CD14-positive monocyte (primary cell): ENCODE data around the gene TMEM132D. TPM values are rescaled to one million over a fixed set of nuclear protein-coding genes. Genes with fewer than 3 reads are reported as not detected.

Source experiments
- DNase-seq, 3 donors: peaks; one replicate each; pipeline ENCODE4 v3.0.0-alpha.2; 2011 to 2022
- H2AFZ ChIP-seq: 2 replicates; pipeline ENCODE4 v1.6.0; 2012; ENCODE audit warnings: mild to moderate bottlenecking, low read depth, low read length, inconsistent platforms; ENCODE audit not compliant: insufficient read depth, poor library complexity, severe bottlenecking
- H3K27ac ChIP-seq, 2 donors: 1 replicate in 1 of 2; 2 replicates in 1 of 2; pipeline ENCODE4 v1.5.1; 2012 to 2013; ENCODE audit warnings: low read length in 2 of 2, control low read depth in 1 of 2, inconsistent platforms in 1 of 2, low read depth in 1 of 2, mild to moderate bottlenecking in 1 of 2
- H3K27me3 ChIP-seq, 2 donors: one replicate each; pipeline versions ENCODE4 v1.6.0 to v1.6.1; 2011 to 2013; ENCODE audit warnings: low read length in 2 of 2; ENCODE audit not compliant: control insufficient read depth in 2 of 2, insufficient read depth in 2 of 2
- H3K36me3 ChIP-seq, 2 donors: replicated peaks in 1 of 2; 1 replicate in 1 of 2; 2 replicates in 1 of 2; pipeline versions ENCODE4 v1.5.1 to v1.6.1; 2012 to 2013; ENCODE audit warnings: low read length in 2 of 2, control low read depth in 1 of 2, inconsistent platforms in 1 of 2, mild to moderate bottlenecking in 1 of 2; ENCODE audit not compliant: insufficient read depth in 2 of 2, control insufficient read depth in 1 of 2
- H3K4me1 ChIP-seq, 2 donors: 1 replicate in 1 of 2; 2 replicates in 1 of 2; pipeline versions ENCODE4 v1.5.1 to v1.6.1; 2012 to 2013; ENCODE audit warnings: low read length in 2 of 2, control low read depth in 1 of 2, inconsistent platforms in 1 of 2, mild to moderate bottlenecking in 1 of 2, moderate library complexity in 1 of 2; ENCODE audit not compliant: insufficient read depth in 2 of 2, control insufficient read depth in 1 of 2
- H3K4me2 ChIP-seq: replicated peaks from 2 replicates; pipeline ENCODE3; 2012; ENCODE audit warnings: low read length, moderate library complexity, mild to moderate bottlenecking; ENCODE audit not compliant: poor library complexity, severe bottlenecking; ENCODE audit errors: extremely low read depth
- H3K4me3 ChIP-seq, 3 experiments: fragments of 200-600 bp in 1 of 3; sonication (generic) in 1 of 3; replicated peaks in 1 of 3; 1 replicate in 2 of 3; 2 replicates in 1 of 3; pipeline ENCODE4 v1.5.1; 2011 to 2013; ENCODE audit warnings: low read length in 3 of 3, mild to moderate bottlenecking in 3 of 3, control low read depth in 2 of 3, low read depth in 2 of 3, inconsistent platforms in 1 of 3, moderate library complexity in 1 of 3
- H3K79me2 ChIP-seq: 2 replicates; pipeline ENCODE4 v1.6.0; 2012; ENCODE audit warnings: mild to moderate bottlenecking, control low read depth, inconsistent platforms, low read length, moderate library complexity; ENCODE audit not compliant: insufficient read depth
- H3K9ac ChIP-seq: 2 replicates; pipeline ENCODE4 v1.6.0; 2017; ENCODE audit warnings: low read length, mild to moderate bottlenecking; ENCODE audit not compliant: insufficient read depth, poor library complexity, severe bottlenecking
- H3K9me3 ChIP-seq, 2 donors: replicated peaks in 1 of 2; 1 replicate in 1 of 2; 2 replicates in 1 of 2; pipeline versions ENCODE4 v1.5.1 to v1.6.1; 2012 to 2013; ENCODE audit warnings: low read length in 2 of 2, control low read depth in 1 of 2; ENCODE audit not compliant: control insufficient read depth in 1 of 2, insufficient read depth in 1 of 2
- H4K20me1 ChIP-seq: 2 replicates; pipeline ENCODE4 v1.6.0; 2012; ENCODE audit warnings: mild to moderate bottlenecking, low read length, control low read depth, moderate library complexity; ENCODE audit not compliant: insufficient read depth
- H3K27ac Mint-ChIP-seq, 7 donors: one replicate each; pipeline ENCODE4 v1.8.0; 2020; ENCODE audit warnings: mild to moderate bottlenecking in 7 of 7, mixed read lengths in 7 of 7, moderate library complexity in 6 of 7, inconsistent platforms in 2 of 7
- H3K27me3 Mint-ChIP-seq, 3 donors: one replicate each; pipeline ENCODE4 v1.8.0; 2021 to 2022; ENCODE audit warnings: low read depth in 3 of 3, mild to moderate bottlenecking in 3 of 3, mixed read lengths in 3 of 3, moderate library complexity in 3 of 3, inconsistent platforms in 1 of 3
- H3K36me3 Mint-ChIP-seq, 2 donors: one replicate each; pipeline ENCODE4 v1.8.0; 2020; ENCODE audit warnings: mixed read lengths in 2 of 2, inconsistent platforms in 1 of 2, mild to moderate bottlenecking in 1 of 2
- H3K4me1 Mint-ChIP-seq: one replicate; pipeline ENCODE4 v1.8.0; 2020; ENCODE audit warnings: mild to moderate bottlenecking, mixed read lengths
- H3K4me3 Mint-ChIP-seq, 2 donors: one replicate each; pipeline ENCODE4 v1.8.0; 2020; ENCODE audit warnings: mild to moderate bottlenecking in 2 of 2, mixed read lengths in 2 of 2, moderate library complexity in 1 of 2
- H3K9me3 Mint-ChIP-seq, 7 donors: one replicate each; pipeline ENCODE4 v1.8.0; 2020 to 2022; ENCODE audit warnings: mixed read lengths in 7 of 7, mild to moderate bottlenecking in 6 of 7, moderate library complexity in 6 of 7, inconsistent platforms in 2 of 7
- WGBS: methylation state at CpG from one replicate; pipeline ENCODE4 v1.1.5; 2013; ENCODE audit warnings: missing lambda C conversion rate; ENCODE audit not compliant: insufficient coverage; 5-methylcytosine and 5-hydroxymethylcytosine counted together
- intact Hi-C, 2 donors: fragments of 100-400 bp; cut with micrococcal nuclease; formaldehyde crosslinking; loops; one replicate each; pipeline versions ENCODE4 v1.15.0 to v1.15.1; 2023
- polyA plus RNA-seq, 3 donors: library from polyadenylated mRNA; depleted of rRNA in 1 of 3; unstranded in 2 of 3; stranded (reverse) in 1 of 3; fragments of 300-500 nt in 2 of 3; fragments of >200 nt in 1 of 3; fragmentation: Illumina TruSeq in 2 of 3; gene quantifications; 1 replicate in 2 of 3; 2 replicates in 1 of 3; pipeline ENCODE4 v1.2.3, GENCODE V29; 2012 to 2021
- small RNA-seq: library from RNA; depleted of rRNA; stranded (forward); fragments of <200 nt; gene quantifications from one replicate; pipeline ENCODE3, GENCODE V24; 2012; ENCODE audit warnings: low read depth; ENCODE audit not compliant: insufficient read length
- TF ChIP-seq, protein P1 (sequence below): fragments of 200-600 bp; IDR thresholded peaks from one replicate; pipeline ENCODE4 v1.8.0; 2022; ENCODE audit warnings: antibody characterized with exemption, mild to moderate bottlenecking

TMEM132D gene
- polyA plus RNA-seq, 3 donors, result 0.04 TPM; not detected in 2

DNA sequence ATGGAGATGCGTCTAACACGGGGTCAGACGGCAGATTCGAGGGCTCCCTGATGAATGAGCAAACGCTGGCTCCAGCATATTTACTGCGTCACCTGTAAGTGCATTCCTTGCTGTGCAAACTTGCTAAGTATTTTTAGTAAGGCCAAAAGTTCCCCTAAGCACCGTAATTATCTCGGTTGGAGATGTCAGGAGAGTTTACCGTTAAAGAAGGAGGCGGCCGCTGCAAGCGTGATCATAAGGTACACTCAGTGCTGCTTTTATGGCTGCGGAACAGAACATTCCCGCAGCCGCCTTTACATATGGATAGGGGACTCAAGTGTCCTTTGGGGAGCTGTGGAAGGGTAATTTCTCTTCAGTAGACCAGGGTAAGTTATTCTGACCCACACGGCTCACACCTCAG lies 875.0 kb downstream of the TMEM132D start:
- WGBS, result 84% methylated on average over 13 of the region's 16 CpGs
- H3K79me2 ChIP-seq, result no peaks in the 10 kb centered on the region
- intact Hi-C loops, result no loop called here

DNA sequence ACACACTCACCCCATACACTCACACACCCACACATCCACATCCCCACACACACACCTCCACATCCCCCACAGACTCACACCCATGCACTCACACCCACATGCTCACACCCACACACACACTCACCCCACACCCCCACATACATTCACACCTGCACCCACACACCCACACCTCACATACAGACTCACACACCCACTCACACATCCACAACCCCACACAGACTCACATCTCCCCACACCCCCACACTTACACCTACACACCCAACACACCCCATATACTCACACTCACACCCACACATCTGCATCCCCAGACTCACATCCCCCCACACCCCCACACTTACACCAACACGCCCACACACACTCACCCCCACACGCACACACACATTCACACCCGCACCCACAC lies 878.8 kb downstream of the TMEM132D start:
- Histone ChIP-seq H3K27me3 (no peaks in the 10 kb centered on the region), H4K20me1 (no peaks in the 10 kb centered on the region), H3K9ac (no peak overlapping the region), H3K27ac (no peak overlapping the region), H3K4me2 (no peak overlapping the region), H3K79me2 (no peaks in the 10 kb centered on the region), H3K4me1 (no peaks in the 10 kb centered on the region), H3K36me3 (no peaks in the 10 kb centered on the region), H3K4me3 (no peak overlapping the region), H2AFZ (no peak overlapping the region), H3K9me3 (peaks cover 6 to 12% of the 10 kb centered on the region in 2 donors)
- H3K27ac Mint-ChIP-seq, result no peak overlapping the region
- WGBS, result 100% methylated on average over 3 of the region's 3 CpGs
- no peak overlapping the region for H3K4me3 Mint-ChIP-seq
- H3K9me3 Mint-ChIP-seq, result peaks cover 0 to 11% (median 6%) of the 10 kb centered on the region in 7 donors
- DNase-seq, result no peak
- intact Hi-C loops, result no loop called here
- H3K36me3 Mint-ChIP-seq, result no peaks in the 10 kb centered on the region
- H3K4me1 Mint-ChIP-seq, result no peaks in the 10 kb centered on the region
- H3K27me3 Mint-ChIP-seq, result peaks cover 0 to 3% (median 0%) of the 10 kb centered on the region in 3 donors
- TF ChIP-seq, protein P1, sequence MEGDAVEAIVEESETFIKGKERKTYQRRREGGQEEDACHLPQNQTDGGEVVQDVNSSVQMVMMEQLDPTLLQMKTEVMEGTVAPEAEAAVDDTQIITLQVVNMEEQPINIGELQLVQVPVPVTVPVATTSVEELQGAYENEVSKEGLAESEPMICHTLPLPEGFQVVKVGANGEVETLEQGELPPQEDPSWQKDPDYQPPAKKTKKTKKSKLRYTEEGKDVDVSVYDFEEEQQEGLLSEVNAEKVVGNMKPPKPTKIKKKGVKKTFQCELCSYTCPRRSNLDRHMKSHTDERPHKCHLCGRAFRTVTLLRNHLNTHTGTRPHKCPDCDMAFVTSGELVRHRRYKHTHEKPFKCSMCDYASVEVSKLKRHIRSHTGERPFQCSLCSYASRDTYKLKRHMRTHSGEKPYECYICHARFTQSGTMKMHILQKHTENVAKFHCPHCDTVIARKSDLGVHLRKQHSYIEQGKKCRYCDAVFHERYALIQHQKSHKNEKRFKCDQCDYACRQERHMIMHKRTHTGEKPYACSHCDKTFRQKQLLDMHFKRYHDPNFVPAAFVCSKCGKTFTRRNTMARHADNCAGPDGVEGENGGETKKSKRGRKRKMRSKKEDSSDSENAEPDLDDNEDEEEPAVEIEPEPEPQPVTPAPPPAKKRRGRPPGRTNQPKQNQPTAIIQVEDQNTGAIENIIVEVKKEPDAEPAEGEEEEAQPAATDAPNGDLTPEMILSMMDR, result no peak

More for the DNA sequence above, 875.0 kb downstream of the TMEM132D start:
- Histone ChIP-seq H3K27me3 (no peaks in the 10 kb centered on the region), H3K36me3 (no peaks in the 10 kb centered on the region), H3K27ac (no peak overlapping the region), H3K9me3 (peaks cover 0 to 11% of the 10 kb centered on the region in 2 donors), H3K9ac (no peak overlapping the region), H3K4me1 (no peaks in the 10 kb centered on the region), H3K4me3 (no peak overlapping the region), H3K4me2 (no peak overlapping the region), H4K20me1 (no peaks in the 10 kb centered on the region), H2AFZ (no peak overlapping the region)
- Mint-ChIP-seq H3K9me3 (peaks cover 0 to 9% (median 3%) of the 10 kb centered on the region in 7 donors), H3K27me3 (peaks cover 0 to 8% (median 0%) of the 10 kb centered on the region in 3 donors), H3K36me3 (no peaks in the 10 kb centered on the region), H3K4me3 (no peak overlapping the region), H3K4me1 (no peaks in the 10 kb centered on the region), H3K27ac (no peak overlapping the region)
- TF ChIP-seq, protein P1, result no peak
- DNase-seq, result no peak

Small RNAs within 50 kb of the gene (small RNA-seq; reads per million reads assigned to genes)
- not detected for gene RF02271
